GM12801 (cell line): ENCODE results near the gene ATXN7L1.

Experiments used
- CTCF ChIP-seq: IDR thresholded peaks from one replicate; pipeline ENCODE4 v1.5.1; 2011; ENCODE audit warnings: control low read depth; ENCODE audit not compliant: insufficient read length; ENCODE audit errors: extremely low read depth

The ATXN7L1 gene

GRCh38 chr7:105674200-105674920, 202.0 kb downstream of the ATXN7L1 start:
- no peak for TF ChIP-seq CTCF

- no peak for TF ChIP-seq CTCF
These were observed 202.9 kb downstream of the ATXN7L1 start for GRCh38 chr7:105673367-105674084.

DNA sequence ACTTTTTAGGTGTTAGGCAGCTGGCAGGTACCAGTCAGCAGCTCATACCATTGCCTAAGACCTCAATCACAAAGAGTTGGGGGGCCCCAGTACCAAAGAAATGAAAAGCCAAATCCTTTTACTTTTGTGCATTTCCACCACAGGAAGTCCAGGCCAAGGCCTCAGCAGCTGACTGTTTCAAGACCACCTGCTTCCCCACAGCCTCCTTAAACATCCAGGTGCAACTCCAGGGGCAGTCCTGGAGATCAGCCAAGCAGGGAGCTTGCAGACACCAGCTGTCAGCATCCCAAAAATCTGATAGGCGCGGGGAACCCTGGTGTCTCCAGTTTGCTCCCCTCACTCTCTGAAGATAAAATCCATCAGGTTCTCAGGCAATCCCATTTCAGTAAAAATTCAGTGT, 203.6 kb downstream of the ATXN7L1 start:
- TF ChIP-seq CTCF = no peak

DNA sequence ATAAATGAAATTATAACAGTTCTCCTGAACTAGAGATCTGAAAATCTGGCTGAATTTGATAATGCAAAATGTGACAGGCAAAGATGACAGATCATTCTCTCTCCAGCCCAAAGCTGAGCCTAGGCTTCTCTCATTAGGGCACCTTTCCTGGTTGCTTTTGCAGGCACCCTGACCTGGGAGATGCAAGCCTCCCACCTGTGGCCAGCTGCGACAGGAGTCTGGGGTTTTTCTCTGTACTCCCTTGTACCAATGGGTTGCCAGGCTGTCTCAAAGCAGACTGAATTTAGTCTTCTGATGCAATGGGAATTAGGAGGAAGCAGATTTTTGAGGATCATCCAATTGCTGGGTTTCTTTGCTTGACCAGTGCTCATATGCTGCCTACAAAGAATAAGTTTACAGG, 210.1 kb downstream of the ATXN7L1 start:
- no peak for TF ChIP-seq CTCF

DNA sequence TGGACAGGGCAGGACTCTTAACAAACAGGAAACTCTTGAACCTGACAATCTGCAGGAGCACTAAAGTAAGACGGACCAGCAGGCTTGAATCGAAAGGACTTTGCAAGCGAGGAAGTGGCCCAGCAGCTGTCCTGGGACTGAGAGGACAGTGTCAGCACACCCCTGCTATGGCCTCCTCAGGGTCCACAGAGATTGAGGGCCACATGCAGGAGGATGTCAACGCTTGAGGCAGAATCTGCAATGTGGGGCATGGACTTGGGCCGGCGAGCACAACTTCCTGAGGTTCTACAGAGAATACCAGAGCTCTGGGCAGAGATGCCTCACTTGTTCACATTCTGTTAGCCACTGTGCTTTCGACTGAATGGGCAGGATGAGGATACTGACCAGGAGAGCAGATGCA, 210.7 kb downstream of the ATXN7L1 start:
- no peak for TF ChIP-seq CTCF

DNA sequence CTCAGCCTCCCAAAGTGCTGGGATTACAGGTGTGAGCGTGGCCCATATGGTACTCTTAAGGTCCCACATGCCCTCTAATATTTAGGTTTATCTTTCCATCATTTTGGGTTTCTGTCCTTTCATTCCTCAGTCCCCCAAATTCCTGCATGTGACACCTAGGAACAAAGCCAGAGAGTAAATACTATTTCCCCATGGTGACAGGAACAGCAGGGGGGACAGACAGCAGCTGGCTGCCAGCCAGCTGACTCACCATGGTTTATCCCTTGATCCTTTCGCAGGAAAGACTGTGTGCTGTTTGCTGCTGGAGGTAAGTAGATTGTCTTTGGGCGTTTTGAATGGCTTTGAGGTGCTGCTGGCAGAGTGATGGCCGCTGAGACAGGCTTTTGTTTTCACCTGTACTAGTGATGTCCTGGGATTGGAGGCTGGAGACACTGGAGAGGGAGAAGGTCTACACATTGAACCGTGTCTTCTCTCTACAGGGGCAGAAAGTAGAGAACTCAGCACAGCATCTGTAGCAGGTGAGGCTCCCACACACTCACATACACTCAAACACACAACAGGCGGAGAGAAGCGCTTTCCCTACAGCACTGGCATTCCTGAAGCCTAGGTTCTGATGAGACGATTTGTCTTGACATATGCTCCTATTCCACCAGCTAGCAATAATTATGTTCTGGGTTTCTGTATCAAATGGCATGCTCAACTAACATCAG, 211.4 kb downstream of the ATXN7L1 start:
- no peak for TF ChIP-seq CTCF

DNA sequence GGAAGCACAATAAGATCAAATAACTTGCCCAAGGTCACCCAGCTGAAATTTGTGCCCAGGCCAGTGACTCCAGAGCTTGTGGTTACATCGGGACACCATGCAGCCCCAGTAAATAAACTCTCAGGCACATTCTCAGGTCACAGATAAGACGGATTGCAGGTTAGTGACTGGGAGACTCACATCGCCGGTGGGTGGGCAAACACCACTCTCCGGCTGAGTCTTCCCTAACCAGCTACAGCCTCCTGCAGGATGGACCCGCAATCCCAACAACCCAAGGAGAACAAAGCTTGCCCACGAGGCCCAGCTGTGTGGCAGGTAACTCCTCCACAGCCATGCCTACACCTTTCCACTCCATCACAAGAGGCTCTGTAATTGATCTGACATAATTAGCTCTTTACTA, 213.4 kb downstream of the ATXN7L1 start:
- TF ChIP-seq CTCF = no peak
